Fibroblast of skin of right quadriceps (primary cell): ENCODE measurements around the gene ATP5F1C.
"Not testable (repeated sequence)": the region's sequence is repeated elsewhere in the genome, so short reads cannot be mapped to it uniquely, and the experiment has no call there.

Experiments used
- DNase-seq: peaks from one replicate; pipeline ENCODE4 v3.0.0-alpha.2; 2013

Gene ATP5F1C

DNA sequence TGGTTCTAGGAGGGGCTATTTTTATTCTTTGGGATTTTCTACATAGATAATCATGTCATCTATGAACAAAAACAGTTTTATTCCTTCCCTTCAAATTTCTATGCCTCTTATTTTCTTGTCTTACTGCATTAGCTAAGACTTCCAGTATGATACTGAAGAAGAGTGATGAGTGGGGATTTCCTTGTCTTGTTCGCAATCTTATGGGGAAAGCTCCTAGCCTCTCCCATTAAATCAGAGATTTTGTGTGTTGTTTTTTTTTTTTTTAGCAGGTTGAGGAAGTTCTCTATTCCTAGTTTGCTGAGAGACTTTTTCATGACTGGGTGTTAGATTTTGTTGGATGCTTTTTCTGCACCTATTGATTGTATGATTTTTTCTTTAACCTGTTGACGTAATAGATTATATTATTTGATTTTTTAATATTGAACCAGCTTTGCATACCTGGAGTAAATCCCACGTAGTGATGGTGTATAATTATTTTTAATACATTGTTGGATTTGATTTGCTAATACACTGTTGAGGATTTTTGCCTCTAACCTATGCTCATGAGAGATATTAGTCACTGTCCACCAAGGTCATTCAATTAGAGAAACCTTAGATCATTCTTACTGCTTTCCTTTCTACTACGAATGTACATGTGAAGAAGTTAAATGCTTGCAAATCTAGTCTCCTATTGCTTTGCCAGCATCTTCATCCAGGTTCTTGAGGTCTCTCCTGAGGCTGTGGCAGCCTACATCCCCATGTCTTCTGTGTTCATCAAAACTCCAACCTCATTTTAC, 6.5 kb downstream of the ATP5F1C start:
- DNase-seq, result no peak

GRCh38 chr10:7795605-7796004, 7.6 kb downstream of the ATP5F1C start:
- DNase-seq, result no peak

DNA sequence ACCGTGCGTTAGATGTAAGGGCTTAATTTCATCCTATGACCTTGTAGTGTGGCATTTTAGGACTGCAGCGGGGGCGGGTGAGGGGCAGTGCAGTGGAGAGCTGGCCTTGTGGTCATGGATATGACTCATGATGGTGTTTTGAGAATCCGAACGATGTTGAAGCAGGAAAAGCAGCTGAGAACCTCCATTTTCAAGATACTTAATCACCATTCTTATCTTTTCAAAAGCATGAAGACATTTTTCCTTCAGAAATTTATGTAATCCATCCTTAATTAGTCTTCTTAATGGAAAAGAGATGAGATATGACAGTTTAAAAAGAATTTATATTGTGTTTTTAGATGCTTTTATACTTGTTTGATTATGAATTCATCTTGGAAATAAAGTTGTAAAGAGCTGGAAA, 9.6 kb downstream of the ATP5F1C start:
- DNase-seq, result peak; percentile 87

DNA sequence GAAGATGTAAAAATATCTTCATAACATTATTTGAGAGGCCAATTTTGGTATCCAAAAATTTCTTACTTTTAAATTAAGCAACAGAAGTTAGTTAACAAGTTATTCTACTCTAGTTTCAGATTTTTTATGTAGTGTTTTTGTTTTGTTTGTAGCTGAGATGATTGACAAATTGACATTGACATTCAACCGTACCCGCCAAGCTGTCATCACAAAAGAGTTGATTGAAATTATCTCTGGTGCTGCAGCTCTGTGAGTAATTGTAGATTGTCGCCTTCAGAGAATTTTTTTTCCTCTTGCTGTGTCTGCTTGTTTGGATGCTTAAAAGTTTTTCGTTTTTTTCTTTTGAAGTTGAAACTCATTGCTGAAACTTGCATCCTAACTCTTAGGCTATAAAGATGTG, 14.6 kb downstream of the ATP5F1C start:
- no peak for DNase-seq

- DNase-seq, result no peak
Observed at GRCh38 chr10:7804216-7804615, 16.2 kb downstream of the ATP5F1C start.

- no peak for DNase-seq
Observed at GRCh38 chr10:7804741-7805140, 16.8 kb downstream of the ATP5F1C start.

GRCh38 chr10:7808686-7809267, 20.8 kb downstream of the ATP5F1C start:
- DNase-seq, result no peak

- no peak for DNase-seq
Observed at GRCh38 chr10:7810443-7810842, 22.5 kb downstream of the ATP5F1C start.

DNA sequence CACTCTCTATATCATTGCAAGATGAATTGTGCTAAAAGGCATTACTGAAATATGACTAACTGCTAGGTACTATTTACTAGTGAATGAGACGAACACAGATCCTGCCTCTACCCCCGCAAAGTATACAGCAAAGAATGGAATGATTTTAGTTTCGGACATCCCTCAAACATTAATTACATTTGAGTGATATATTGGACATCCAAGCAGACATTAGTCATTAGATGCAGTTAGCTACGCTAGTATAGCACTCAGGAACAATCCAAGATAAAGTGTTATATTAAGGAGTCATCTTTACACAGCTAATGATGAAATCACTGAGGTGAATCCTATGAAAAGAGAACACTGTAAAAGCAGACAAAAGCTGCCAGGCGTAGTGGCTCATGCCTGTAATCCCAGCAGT, 23.0 kb downstream of the ATP5F1C start:
- DNase-seq, result no peak

DNA sequence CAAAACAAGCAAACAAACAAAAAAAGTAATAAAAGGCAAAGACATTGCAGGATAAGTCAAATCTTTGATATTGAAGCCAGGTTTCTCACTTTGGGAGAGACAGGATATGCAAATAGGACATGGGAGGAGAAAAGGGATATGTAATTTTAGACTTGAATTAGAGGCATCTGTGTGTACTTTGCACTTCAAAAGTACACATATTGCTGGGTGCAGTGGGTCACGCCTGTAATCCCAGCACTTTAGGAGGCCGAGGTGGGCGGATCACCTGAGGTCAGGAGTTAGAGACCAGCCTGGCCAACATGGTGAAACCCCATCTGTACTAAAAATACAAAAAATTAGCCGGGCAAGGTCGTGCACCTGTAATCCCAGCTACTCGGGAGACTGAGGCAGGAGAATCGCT, 23.8 kb downstream of the ATP5F1C start:
- DNase-seq, result not testable (repeated sequence)

GRCh38 chr10:7813481-7813880, 25.5 kb downstream of the ATP5F1C start:
- DNase-seq, result no peak

DNA sequence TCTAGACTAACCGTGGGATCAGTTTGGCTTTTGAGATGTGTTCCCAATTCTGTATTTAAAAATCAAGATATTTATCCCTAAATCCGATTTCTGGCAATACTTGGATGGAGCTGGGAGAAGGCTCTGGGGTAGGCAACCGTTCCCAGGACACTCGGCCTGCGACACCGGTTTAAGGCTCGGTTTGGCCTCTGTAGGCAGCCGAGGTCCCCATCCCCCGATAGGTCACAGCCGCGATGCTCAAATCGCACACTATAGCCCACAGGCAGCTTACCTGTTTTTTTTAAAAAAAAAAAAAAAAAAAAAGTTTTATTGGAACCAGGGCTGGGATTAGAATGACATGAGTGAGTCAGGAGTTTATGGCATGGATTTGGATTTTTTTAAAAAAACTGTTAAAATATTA, 29.6 kb downstream of the ATP5F1C start:
- DNase-seq, result no peak

DNA sequence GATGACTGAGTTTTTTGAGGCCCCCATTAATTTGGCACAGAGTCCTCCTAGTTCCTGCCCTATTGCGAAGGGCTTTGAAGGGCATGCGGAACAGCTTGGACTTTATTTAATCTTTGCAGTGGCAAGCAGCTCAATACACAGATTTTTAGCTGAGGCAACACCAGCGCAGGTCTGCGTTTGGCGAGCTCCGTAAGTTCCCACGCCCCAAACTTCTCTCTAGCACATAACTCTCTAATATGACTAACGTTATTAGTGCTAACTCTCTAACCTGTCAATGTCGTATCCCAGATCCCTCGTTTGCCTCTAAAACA, 30.0 kb downstream of the ATP5F1C start:
- no peak for DNase-seq

DNA sequence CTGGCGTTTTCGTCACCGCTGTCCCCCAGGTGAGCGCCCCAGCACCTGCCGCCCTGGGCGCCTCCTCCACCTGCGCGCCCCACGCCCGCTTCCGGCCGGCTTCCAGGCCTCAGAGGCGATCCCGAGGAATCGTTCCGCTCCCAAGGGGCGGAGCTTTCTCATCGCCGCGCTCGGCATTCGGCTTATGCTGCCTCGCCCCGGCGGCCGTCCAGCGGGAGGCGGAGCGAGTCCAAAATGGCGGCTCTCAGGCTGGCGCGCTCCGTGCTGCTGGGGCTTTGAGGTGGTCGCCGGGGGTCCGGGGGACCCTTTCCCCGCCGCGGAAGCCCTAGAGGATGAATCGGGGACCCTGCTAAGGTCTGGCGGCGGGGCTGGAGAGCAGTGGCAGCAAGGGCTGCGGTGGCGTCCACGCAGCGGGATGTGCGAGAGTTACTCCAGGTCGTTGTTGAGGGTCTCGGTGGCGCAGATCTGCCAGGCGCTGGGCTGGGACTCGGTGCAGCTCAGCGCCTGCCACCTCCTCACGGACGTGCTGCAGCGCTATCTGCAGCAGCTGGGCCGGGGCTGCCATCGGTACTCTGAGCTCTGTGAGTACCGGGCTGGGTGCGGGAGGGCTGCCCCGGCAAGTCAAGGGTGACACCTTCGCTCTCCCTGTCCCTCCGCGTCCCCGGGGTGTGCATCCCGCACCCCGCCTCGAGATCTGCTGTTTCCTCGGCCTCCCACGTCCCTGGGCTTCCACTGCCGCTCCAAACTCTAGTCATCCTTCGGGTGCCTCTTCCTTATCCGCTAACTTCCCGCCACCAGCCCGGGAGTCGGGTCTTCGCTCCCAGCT, 30.5 kb downstream of the ATP5F1C start, which contains the start of gene TAF3:
Gene TAF3 (plus strand): TSS at position 211 of the 826 bp plus-strand sequence. CDS start 205 bp downstream, at position 416.
- DNase-seq, result peak; percentile 83

GRCh38 chr10:7819121-7819460, 31.1 kb downstream of the ATP5F1C start:
- DNase-seq, result peak; percentile 41

DNA sequence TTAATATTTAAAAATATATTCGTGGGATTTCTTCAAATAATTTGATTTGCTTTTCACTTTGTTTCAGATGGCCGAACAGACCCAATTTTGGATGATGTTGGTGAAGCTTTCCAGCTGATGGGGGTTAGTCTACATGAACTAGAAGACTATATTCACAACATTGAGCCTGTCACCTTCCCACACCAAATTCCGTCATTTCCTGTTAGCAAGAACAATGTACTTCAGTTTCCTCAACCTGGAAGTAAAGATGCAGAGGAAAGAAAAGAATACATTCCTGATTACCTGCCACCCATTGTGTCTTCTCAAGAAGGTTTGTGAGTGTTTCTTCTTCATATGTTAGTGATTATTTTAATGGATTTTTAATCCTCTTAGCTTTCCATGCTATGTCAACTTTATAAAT, 36.3 kb downstream of the ATP5F1C start:
- DNase-seq, result no peak

DNA sequence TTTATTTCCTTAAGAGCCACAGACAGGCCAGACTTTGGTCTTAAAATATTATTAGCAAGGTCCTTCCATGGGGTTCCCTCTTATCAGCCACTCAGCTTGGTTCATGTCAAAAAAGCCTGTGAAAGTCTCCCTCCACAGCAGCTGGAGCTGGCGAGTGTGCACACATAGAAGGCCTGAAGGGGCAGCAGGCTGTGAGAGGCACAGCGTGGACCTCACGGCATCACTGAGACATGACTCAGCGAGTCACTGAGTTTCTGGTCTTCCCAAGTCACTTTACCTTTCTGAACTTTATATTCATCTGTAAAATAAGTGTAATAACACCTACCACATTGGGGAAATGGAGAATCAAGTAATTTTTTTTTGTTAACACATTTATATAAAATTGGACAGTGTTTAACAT, 39.0 kb downstream of the ATP5F1C start:
- peak; percentile 19 for DNase-seq

DNA sequence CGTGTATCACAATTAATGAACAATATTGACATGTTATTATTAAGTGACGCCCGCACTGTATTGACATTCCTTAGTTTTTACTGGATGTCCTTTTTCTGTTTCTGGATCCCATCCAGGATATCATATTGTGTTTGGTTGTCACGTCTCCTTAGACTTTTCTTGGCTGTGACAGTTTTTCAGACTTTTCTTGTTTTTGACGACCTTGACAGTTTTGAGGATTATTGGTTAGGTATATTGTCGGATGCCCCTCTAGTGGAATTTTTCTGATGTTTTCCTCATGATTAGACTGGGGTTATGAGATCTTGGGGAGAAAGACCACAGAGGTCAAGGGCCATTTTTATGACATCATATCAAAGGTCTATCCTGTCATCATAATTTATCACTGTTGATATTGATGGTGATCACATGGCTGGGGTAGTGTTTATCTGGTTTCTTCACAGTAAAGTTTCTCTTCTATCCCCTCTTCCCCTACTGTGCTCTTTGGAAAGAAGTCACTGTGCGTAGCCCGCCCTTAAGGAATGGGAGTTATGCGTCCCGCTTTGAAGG, 41.4 kb downstream of the ATP5F1C start:
- no peak for DNase-seq

- no peak for DNase-seq
Observed at GRCh38 chr10:7832060-7832459, 44.1 kb downstream of the ATP5F1C start.

DNA sequence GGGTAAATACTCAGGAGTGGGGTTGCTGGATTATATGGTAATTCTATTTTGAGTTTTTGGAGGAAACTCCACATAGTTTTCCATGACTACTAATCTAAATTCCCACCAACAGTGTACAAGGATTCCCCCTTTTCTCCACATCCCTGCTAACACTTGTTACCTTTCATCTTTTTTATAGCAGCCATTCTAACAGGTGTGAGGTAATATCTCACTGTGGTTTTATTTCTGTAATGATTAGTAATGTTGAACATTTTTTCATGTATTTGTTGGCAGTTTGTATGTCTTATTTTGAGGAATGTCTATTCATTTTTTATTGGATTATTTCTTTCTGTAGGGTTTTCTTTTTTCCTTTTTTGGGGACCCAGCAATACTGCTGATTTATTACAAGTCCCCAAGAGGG, 45.2 kb downstream of the ATP5F1C start:
- DNase-seq, result no peak

DNA sequence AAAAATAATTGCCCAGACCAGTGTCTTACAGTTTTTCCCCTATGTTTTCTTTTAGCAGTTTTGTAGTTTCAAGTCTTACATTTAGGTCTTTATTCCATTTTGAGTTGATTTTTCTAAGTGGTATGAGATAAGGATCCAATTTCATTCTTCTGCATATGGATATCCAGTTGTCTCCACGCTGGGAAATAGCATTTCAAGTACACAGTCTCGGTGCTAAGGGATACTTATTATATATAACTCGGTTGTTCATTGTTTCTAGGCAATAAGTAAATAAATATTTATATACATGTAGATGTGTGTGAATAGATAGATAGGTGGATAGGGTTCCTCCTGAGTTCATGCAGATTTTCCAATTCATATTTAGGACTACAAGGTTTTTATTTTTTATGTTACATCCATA, 46.3 kb downstream of the ATP5F1C start:
- DNase-seq, result no peak

DNA sequence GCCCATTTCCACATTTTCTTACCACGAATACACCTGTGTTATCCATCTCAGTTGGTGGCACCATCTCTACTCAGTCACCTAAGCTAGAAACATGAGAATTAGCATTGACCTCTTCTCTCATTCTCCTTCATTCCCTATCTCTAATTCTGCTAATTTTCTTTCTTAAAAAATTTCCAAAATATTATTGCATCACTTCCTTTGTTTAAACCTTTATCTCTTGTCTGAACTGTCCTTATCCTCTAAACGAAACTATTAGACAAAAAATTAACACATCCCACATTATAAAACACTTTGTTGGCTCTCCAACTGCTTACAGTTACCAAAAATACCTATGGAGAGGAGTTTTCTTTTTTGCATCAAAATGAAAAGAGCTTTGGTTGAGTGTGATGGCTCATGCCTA, 48.6 kb downstream of the ATP5F1C start:
- no peak for DNase-seq

- DNase-seq, result peak; percentile 49
Observed at GRCh38 chr10:7846591-7846990, 58.6 kb downstream of the ATP5F1C start.
